GM10248 (cell line): ENCODE measurements around the gene RNF2.

Experiments
- CTCF ChIA-PET: fragments of 300-600 bp; sonication (Branson Sonifier 250); formaldehyde crosslinking; extraction: SDS; loops from one replicate; lab custom pipeline; 2021; ENCODE audit warnings: antibody characterized with exemption; lab: Yijun Ruan, JAX
- POLR2A ChIA-PET: fragments of 350-650 bp; sonication (Branson Sonifier 250); formaldehyde crosslinking; extraction: SDS; loops from one replicate; lab custom pipeline; 2020; ENCODE audit warnings: antibody characterized with exemption; lab: Yijun Ruan, JAX
- DNase-seq: peaks from one replicate; pipeline ENCODE4 v3.0.0; 2012; ENCODE audit errors: extremely low spot score
- TF ChIP-seq, protein P1 (sequence below): IDR thresholded peaks from 2 replicates; pipeline ENCODE4 v1.5.1; 2012; ENCODE audit warnings: mild to moderate bottlenecking, low read depth; ENCODE audit errors: extremely low read depth, missing control alignments, control extremely low read depth

The RNF2 gene

DNA sequence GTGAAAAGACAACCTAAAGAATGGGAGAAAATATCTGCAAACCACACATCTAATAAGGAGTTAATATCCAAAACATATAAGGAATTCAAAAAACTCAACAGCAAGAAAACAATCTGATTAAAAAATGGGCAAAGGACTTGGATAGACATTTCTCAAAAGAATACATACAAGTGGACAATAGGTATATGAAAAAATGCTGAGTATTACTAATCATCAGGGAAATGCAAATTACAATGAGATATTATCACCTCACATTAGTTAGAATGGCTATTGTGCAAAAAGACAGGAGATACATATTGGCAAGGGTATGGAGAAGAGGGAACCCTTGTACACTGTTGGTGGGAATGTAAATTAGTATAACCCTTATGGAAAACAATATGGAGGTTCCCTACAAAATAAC lies 66.5 kb downstream of the RNF2 start:
- DNase-seq, result no peak
- CTCF ChIA-PET, result interaction anchor here (0.9 kb wide), 1 partner anchor 45 kb away, joined by 3 read pairs; the partner anchor contains the start of genes SWT1 and TRMT1L
- POLR2A ChIA-PET, result no interaction called here
- TF ChIP-seq, protein P1, sequence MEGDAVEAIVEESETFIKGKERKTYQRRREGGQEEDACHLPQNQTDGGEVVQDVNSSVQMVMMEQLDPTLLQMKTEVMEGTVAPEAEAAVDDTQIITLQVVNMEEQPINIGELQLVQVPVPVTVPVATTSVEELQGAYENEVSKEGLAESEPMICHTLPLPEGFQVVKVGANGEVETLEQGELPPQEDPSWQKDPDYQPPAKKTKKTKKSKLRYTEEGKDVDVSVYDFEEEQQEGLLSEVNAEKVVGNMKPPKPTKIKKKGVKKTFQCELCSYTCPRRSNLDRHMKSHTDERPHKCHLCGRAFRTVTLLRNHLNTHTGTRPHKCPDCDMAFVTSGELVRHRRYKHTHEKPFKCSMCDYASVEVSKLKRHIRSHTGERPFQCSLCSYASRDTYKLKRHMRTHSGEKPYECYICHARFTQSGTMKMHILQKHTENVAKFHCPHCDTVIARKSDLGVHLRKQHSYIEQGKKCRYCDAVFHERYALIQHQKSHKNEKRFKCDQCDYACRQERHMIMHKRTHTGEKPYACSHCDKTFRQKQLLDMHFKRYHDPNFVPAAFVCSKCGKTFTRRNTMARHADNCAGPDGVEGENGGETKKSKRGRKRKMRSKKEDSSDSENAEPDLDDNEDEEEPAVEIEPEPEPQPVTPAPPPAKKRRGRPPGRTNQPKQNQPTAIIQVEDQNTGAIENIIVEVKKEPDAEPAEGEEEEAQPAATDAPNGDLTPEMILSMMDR, result no peak

DNA sequence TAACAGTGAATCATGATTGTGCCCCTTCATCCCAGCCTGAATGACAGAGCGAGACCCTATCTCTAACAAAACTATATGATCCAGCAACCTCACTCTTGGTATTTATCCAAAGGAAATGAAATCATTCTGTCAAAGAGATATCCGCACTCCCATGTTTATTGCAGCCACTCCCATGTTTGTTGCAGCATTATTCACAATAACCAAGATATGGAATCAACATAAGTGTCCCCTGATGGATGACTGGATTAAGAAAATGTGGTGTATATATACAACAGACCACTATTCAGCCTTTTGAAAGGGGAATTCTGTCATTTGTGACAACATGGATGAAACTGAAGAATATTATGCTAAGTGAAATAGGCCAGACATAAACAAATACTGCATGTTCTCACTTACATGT lies 67.0 kb downstream of the RNF2 start:
- ChIA-PET POLR2A (no interaction called here), CTCF (interaction anchor here (0.9 kb wide), 1 partner anchor 45 kb away, joined by 3 read pairs; the partner anchor contains the start of genes SWT1 and TRMT1L)
- TF ChIP-seq, protein P1, result no peak
- no peak for DNase-seq

- ChIA-PET POLR2A (no interaction called here), CTCF (no interaction called here)
- TF ChIP-seq, protein P1, result no peak
- DNase-seq, result no peak
Observed at GRCh38 chr1:185129708-185130107, 84.3 kb downstream of the RNF2 start.

- CTCF ChIA-PET, result no interaction called here
Observed at GRCh38 chr1:185132534-185132933, 87.2 kb downstream of the RNF2 start.

DNA sequence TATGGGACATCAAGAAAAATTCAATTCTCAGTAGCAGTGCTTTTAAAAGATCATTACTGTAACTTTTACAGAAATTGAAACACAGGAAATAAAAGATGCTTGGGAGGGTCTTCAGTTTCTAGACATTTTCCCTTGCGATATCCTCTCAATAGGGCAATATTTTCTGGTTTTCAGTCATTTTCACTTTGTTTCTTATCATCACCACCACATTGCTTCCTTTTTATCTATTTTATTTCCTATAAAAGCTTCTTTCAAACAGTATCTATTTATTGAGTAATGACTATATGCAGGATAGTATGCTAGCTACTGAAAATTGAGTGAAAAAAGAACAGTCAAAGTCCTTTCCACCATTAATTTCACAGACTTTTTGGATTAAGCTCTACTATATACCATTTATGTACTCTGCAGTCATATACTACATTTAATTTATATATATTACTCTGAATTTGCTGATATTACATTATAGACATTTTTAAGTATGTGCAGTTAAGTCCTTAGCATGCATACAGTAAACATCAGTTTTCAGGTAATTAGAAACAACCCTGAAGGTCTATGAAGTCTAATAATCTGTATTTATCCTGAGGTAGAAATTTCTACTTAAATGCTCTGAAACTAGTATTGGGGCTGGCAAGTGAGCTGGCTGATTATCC lies 92.7 kb downstream of the RNF2 start:
- no peak for DNase-seq
- POLR2A ChIA-PET, result no interaction called here
- TF ChIP-seq, protein P1, result no peak
- CTCF ChIA-PET, result interaction anchor here (1.2 kb wide), 1 partner anchor 32 kb away, joined by 4 read pairs; no protein-coding TSS in a partner anchor

More at GRCh38 chr1:185132534-185132933, 87.2 kb downstream of the RNF2 start:
- no peak for DNase-seq
- POLR2A ChIA-PET, result no interaction called here
- TF ChIP-seq, protein P1, result no peak

DNA sequence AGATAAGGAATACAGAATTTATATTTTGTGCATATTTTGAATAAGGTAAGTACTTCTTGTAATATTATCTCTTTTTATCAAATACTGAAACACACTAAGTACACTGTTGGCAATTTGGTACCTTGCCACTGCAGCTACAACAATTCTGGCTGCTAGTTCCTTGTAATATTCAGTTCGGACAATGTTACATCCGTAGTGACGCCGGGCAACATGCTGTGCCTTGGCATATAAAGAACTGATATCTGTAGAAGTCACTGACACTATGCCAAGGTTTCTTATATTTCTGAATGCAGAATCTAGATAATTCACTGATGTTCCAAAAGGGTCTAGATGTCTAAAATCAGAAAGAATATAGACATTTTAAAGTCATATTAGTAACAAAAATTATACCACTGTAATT lies 93.9 kb downstream of the RNF2 start:
- ChIA-PET POLR2A (no interaction called here), CTCF (interaction anchor here (1.2 kb wide), 1 partner anchor 31 kb away, joined by 4 read pairs; no protein-coding TSS in a partner anchor)
- TF ChIP-seq, protein P1, result no peak
- no peak for DNase-seq

DNA sequence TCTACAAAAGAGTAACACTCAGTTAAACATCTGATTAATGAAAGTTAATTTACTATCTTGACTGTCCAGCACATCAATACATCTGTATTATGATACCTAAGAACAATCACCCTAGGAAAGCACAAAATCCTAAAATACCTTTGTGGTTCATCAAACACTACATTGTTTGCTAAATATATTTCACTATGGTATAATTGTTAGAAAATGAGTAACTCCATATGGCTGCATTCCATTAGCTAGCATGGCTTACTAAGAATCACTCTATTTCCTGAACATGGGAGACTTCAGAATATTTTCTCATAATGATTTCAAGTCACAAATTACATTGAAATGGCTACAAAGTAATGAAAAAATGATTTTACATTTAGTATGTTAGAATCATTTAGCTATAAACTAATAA lies 98.9 kb downstream of the RNF2 start:
- no peak for DNase-seq
- ChIA-PET POLR2A (no interaction called here), CTCF (interaction anchor here (1.0 to 1.3 kb wide), 2 partner anchors 12 to 25 kb away, joined by 4 read pairs; partner anchors contain the start of gene TRMT1L)
- TF ChIP-seq, protein P1, result no peak
